Skeletal muscle tissue (tissue), 4 donors: ENCODE data around the gene SCN3A. TPM values are rescaled to one million over a fixed set of nuclear protein-coding genes. Genes with fewer than 3 reads are reported as not detected.

ENCODE experiments used
- H3K27ac ChIP-seq: one replicate; pipeline ENCODE4 v1.7.0; 2013; ENCODE audit warnings: mild to moderate bottlenecking, low read depth, low read length, inconsistent platforms
- H3K27me3 ChIP-seq, 3 donors: one replicate each; pipeline ENCODE4 v1.7.0; 2013; ENCODE audit warnings: low read length in 3 of 3; ENCODE audit not compliant: control insufficient read depth in 3 of 3, insufficient read depth in 3 of 3
- H3K36me3 ChIP-seq, 3 donors: one replicate each; pipeline ENCODE4 v1.7.0; 2013; ENCODE audit warnings: low read length in 3 of 3; ENCODE audit not compliant: control insufficient read depth in 3 of 3, insufficient read depth in 3 of 3
- H3K4me1 ChIP-seq, 3 donors: one replicate each; pipeline ENCODE4 v1.7.0; 2013; ENCODE audit warnings: low read length in 3 of 3, mild to moderate bottlenecking in 3 of 3; ENCODE audit not compliant: control insufficient read depth in 3 of 3, insufficient read depth in 3 of 3
- H3K4me3 ChIP-seq, 3 donors: one replicate each; pipeline ENCODE4 v1.7.0; 2013; ENCODE audit warnings: low read length in 3 of 3
- H3K9ac ChIP-seq, 3 donors: one replicate each; pipeline ENCODE4 v1.7.0; 2013; ENCODE audit warnings: low read length in 3 of 3, mild to moderate bottlenecking in 3 of 3, moderate library complexity in 2 of 3, low read depth in 1 of 3
- H3K9me3 ChIP-seq, 3 donors: one replicate each; pipeline ENCODE4 v1.7.0; 2013; ENCODE audit warnings: low read length in 3 of 3; ENCODE audit not compliant: control insufficient read depth in 3 of 3
- total RNA-seq: library from RNA; depleted of rRNA; stranded (reverse); fragments of >200 nt; gene quantifications from one replicate; pipeline ENCODE4 v1.2.3, GENCODE V29; 2014
- donor health status: Osteomylitis.

Gene SCN3A
- total RNA-seq, 1 donor from 2014 or later: 0.52 TPM

DNA sequence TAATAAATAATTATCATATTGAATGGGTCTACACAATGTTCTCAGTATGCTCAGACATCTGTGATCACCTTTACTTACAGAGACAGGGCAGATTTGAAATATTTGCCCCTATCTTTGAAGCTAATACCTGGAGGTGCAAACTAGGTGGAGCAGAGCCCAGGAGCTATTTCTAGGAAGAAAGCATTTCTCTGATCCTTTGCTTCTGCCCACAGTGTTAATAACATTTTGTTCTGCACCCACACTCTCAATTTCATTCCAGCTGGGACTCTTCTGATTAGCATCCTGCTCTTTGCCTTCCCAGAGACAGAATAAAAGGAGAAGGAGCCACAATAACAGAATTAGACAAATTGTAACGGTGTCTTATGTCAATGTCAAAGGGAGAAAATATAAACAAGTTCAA lies 23.7 kb upstream of the SCN3A start:
- Histone ChIP-seq H3K27ac (no peak overlapping the region), H3K4me3 (no peak overlapping the region), H3K4me1 (no peaks in the 10 kb centered on the region), H3K9me3 (no peaks in the 10 kb centered on the region), H3K9ac (no peak overlapping the region), H3K36me3 (no peaks in the 10 kb centered on the region), H3K27me3 (no peaks in the 10 kb centered on the region)

DNA sequence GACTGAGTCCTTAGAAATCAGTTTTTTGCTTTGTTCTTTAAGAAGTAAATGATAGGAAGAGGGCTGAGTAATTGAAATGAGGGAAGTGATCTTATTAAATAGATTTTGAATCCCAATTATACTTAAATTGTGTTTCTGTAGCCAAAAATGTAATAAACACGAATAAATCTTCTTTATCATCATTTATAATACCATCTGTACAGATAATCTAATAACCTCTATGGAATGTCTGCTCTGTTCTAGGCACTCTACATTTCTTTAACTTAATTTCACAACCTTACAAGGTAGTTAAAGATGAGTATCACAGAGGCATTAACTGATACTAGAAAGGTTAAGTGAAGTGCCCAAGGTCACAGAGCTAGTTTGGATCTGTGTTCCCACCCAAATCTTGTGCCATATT lies 21.1 kb upstream of the SCN3A start:
- Histone ChIP-seq H3K9me3 (no peaks in the 10 kb centered on the region), H3K27me3 (no peaks in the 10 kb centered on the region), H3K4me3 (no peak overlapping the region), H3K36me3 (no peaks in the 10 kb centered on the region), H3K9ac (no peak overlapping the region), H3K4me1 (no peaks in the 10 kb centered on the region), H3K27ac (no peak overlapping the region)

DNA sequence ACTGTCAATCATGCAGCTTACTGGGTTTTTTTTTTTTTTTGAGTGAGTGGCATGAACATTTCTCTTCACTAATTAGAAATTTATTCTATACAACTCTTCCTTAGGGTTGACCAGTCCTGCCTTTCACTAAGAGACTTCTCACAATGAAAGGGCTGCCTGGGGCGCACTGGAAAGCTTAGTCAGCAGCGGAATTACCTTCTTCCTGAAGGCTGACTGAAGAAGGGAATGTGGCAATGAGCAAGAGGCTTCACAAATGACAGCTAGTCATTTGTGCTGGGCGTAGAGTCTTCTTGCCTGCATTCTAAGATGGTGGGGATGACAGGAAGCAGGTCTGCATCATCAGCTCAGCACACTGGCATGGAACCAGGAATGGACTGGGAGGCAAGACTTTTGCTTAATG lies 15.6 kb upstream of the SCN3A start:
- Histone ChIP-seq H3K36me3 (no peaks in the 10 kb centered on the region), H3K27me3 (no peaks in the 10 kb centered on the region), H3K4me3 (no peak overlapping the region), H3K9me3 (no peaks in the 10 kb centered on the region), H3K9ac (no peak overlapping the region), H3K27ac (no peak overlapping the region), H3K4me1 (no peaks in the 10 kb centered on the region)

DNA sequence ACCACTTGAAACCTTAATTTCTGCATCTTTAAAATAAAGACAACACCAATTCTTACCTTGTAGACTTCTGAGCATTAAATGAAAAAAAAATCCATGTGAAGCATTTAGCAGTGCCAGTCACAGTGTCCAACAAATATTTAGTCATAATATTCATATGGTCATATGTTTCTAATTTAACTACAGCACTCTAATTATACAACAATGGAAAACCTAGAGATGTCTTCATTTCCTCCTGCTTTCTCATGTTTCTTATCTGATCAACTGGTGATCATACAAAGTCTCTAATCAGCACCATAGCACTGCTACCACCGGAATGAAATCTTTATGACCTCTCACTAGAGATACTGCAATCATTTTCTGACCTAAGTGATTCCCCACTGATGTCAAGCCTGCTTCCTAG lies 10.2 kb upstream of the SCN3A start:
- Histone ChIP-seq H3K36me3 (no peaks in the 10 kb centered on the region), H3K4me1 (no peaks in the 10 kb centered on the region), H3K27me3 (no peaks in the 10 kb centered on the region), H3K27ac (no peak overlapping the region), H3K9me3 (no peaks in the 10 kb centered on the region), H3K4me3 (no peak overlapping the region), H3K9ac (no peak overlapping the region)

DNA sequence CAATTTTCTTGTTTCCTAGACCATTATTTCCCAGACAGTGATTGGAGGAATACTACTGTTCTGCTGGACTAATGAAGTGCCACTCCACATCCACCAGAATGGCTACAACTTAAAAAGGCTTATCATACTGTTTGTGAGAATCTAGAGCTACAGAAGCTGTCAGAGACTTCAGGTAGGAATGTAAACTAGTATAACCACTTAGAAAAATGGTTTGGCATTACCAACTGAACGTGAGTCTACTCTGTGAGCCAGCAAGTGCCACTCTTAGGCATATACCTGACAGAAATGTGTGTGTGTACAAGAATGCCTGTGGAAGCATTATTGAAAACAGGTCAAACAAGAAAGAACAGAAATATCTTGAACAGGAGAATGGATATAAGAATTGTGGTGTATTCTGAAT lies 4.2 kb upstream of the SCN3A start:
- no peak overlapping the region for H3K9ac ChIP-seq
- no peaks in the 10 kb centered on the region for H3K27me3 ChIP-seq
- H3K4me3 ChIP-seq: no peak overlapping the region
- H3K9me3 ChIP-seq: no peaks in the 10 kb centered on the region
- H3K4me1 ChIP-seq: no peaks in the 10 kb centered on the region
- no peaks in the 10 kb centered on the region for H3K36me3 ChIP-seq
- no peak overlapping the region for H3K27ac ChIP-seq

DNA sequence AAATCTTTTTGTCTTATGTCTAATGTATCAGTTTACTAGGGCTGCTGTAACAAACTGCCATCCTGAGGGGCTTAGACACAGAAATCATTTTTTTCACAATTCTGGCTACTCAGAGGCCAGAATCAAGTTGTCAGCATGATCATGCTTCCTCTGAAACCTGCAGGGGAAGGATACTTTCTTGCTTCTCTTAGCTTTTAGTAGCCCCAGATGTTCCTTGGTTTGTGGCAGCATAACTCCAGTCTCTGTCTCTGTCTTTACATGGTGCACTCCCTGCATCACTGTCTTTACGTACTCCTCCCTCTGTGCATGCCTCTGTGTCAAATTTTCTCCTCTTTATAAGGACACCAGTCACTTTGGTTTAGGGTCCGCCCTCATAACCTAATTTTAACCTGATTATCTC lies 2.0 kb upstream of the SCN3A start:
- Histone ChIP-seq H3K36me3 (no peaks in the 10 kb centered on the region), H3K9me3 (no peaks in the 10 kb centered on the region), H3K4me3 (no peak overlapping the region), H3K27ac (no peak overlapping the region), H3K4me1 (no peaks in the 10 kb centered on the region), H3K9ac (no peak overlapping the region), H3K27me3 (no peaks in the 10 kb centered on the region)

DNA sequence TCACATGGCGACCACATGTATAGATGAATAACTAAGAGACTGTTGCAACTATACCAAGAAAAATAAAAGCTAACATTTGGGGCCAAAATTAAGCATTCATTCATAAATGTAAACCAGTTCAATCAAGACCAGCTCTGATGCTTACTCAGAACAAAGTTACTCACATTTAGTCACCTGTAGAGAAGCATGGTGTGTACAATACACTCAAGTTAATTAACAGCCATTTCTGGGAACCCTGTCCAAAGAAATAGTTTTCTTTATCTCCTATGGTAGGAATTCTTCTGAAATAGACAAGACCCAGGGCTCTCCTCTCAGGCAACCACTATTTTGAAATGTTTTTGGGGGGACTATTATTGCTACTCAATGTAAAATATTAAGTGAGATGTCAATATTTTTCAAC lies 1.6 kb downstream of the SCN3A start:
- Histone ChIP-seq H3K4me3 (no peak overlapping the region), H3K9ac (no peak overlapping the region), H3K4me1 (no peaks in the 10 kb centered on the region), H3K27me3 (no peaks in the 10 kb centered on the region), H3K27ac (no peak overlapping the region), H3K36me3 (no peaks in the 10 kb centered on the region), H3K9me3 (no peaks in the 10 kb centered on the region)

DNA sequence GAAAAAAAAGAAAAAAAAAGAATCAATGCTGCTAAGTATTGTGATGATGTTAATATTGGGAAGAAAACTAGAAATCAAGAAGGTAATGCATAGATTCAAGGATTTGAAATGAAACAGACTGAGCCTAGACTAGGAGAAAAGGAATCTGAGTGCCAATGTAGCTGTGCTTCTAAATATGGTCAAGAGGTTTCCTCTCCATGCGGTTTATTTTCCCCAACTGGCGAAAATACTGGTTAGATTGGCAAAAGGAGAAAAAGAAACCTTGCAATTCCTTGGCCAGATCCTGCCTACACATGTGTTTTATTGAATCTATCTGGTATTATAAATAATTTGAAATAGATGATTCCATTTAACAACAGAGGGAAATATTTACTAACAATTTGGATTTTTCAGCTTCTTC lies 5.7 kb downstream of the SCN3A start:
- Histone ChIP-seq H3K4me3 (no peak overlapping the region), H3K36me3 (no peaks in the 10 kb centered on the region), H3K4me1 (no peaks in the 10 kb centered on the region), H3K27ac (no peak overlapping the region), H3K9me3 (no peaks in the 10 kb centered on the region), H3K9ac (no peak overlapping the region), H3K27me3 (no peaks in the 10 kb centered on the region)

DNA sequence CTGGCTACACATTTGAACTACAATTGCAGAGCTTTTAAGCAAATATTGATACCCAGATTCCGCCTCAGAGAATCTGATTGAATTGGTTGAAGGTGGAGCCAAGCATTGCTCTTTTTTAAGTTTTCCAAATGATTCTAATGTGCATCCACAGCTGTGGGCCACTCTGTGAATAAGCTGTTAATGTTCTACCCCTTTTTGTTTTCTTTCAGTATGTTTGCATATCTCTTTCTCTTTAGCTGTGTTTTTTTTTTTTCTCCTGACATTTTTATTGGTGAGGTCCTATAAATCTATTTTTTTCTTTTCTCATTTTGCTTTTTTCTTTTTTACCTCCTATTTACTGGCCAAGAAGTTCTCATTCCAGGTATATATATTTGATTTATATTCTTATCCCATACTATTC lies 6.5 kb downstream of the SCN3A start:
- H3K4me3 ChIP-seq: no peak overlapping the region
- no peaks in the 10 kb centered on the region for H3K9me3 ChIP-seq
- H3K4me1 ChIP-seq: no peaks in the 10 kb centered on the region
- H3K36me3 ChIP-seq: no peaks in the 10 kb centered on the region
- no peaks in the 10 kb centered on the region for H3K27me3 ChIP-seq
- H3K9ac ChIP-seq: no peak overlapping the region
- no peak overlapping the region for H3K27ac ChIP-seq

DNA sequence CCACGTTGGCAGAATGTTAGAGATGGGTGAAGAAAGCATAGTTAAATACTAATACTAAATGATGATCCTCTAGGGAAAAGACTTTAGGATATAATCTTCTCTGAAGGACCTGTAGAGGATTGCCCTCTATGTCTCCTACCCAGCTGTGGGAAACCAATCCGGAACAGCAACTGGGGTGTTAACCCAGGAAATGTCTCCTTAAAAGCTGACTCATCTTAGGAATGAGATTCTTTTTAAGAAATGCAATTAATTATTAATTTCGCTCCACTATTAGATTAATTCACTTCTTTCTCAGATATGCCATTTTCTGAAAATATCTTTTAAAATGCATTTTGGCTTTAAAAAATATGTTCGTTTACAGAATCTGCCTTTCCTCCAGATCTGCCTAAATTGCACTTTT lies 7.4 kb downstream of the SCN3A start:
- H3K36me3 ChIP-seq: no peaks in the 10 kb centered on the region
- H3K4me3 ChIP-seq: no peak overlapping the region
- H3K4me1 ChIP-seq: no peaks in the 10 kb centered on the region
- H3K27me3 ChIP-seq: no peaks in the 10 kb centered on the region
- no peaks in the 10 kb centered on the region for H3K9me3 ChIP-seq
- no peak overlapping the region for H3K27ac ChIP-seq
- H3K9ac ChIP-seq: no peak overlapping the region

DNA sequence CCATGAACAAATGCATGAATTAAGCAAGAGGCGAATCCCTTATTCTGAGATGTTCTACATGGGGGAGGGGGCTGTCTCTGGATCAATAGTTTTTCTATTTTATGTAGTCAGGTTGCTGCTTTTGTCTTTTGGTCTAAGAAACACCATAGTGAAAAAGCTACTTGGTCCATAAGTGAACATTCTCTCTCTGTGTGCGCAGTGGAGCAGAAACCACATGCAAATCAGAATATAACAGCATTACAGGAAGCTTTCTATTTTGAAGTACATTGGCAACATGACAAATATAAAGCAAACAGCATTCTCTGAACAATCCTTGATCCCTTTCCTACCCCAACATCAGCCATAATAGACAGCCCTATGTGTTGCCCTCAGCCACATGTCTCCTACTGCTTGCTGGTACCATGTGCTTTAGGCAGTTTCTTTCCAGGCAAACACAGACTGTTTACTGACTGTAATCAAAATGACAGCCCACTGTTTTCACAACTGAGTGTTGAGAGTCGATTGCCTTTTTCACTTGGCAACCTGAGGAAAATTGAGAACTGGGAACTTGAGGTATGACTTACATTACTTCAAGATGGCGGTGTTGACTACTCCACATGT lies 10.6 kb downstream of the SCN3A start:
- H3K9me3 ChIP-seq: no peaks in the 10 kb centered on the region
- no peak overlapping the region for H3K4me3 ChIP-seq
- no peaks in the 10 kb centered on the region for H3K27me3 ChIP-seq
- no peaks in the 10 kb centered on the region for H3K4me1 ChIP-seq
- H3K36me3 ChIP-seq: no peaks in the 10 kb centered on the region
- no peak overlapping the region for H3K9ac ChIP-seq
- H3K27ac ChIP-seq: no peak overlapping the region
